Ammon's horn (tissue), 1 donor: Measurements from ENCODE around the gene COX7A2.
A peak's percentile ranks its signal among the peaks of the same experiment; 100 is the strongest.

Source experiments
- DNase-seq: peaks from one replicate; pipeline ENCODE4 v3.0.0-alpha.2; 2016; ENCODE audit warnings: low spot score

The COX7A2 gene

DNA sequence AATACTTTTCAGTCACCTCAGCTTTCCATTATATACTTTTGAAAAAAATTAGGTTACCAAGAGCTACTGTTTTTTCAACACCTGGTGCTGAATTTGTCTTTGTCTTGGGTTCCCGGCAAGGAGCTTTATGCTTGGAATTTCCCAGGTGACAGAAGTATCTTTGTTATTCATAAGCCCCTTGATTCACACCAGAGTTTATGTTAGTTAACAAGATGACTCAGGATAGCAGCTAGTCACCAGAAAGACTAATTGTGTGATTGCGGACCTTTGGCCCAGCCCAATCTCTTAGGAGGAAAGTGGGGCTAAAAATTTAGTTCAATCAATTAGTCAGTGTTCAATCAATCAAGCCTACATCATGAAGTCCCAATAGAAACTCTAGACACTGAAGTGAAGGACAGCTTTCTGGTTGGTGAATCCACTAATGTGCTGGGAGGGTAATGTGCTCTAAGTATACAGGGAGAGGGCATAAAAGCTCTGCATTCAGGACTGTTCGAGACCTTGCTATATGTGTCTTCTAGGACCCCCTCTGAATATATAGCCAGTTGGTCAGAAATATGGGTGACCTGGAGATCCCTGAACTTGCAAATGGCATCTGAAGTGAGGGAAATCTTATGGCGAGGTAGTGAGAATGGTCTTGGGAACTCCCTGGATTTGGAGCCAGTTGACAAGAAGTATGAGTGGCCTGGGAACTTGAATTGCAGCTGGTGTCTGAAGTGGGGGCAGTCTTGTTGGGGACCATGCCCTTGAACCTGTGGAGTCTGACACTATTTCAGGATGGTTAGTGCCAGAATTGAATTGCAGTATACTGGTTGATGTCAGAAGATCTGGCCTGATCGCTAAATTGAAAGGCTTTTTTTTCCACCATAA, 24.8 kb upstream of the COX7A2 start:
- no peak for DNase-seq

DNA sequence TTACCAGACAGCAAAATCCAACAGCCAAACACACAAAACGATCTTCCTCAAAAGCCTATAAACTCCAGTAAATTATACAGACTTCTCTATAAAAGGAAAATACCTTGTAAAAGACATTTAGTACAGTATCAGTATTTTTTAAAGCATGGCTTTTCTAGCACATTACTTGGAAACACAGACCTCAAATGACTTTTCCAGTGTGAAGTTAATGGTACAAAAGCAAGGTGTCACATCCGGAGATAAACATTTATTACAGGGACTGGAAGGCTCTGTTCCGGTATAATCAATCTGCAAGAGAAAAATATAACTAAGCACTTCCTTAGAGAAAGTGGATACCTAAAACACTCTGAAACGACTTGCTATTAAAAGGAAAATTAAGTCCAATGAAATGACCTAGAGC, 23.9 kb upstream of the COX7A2 start:
- no peak for DNase-seq

DNA sequence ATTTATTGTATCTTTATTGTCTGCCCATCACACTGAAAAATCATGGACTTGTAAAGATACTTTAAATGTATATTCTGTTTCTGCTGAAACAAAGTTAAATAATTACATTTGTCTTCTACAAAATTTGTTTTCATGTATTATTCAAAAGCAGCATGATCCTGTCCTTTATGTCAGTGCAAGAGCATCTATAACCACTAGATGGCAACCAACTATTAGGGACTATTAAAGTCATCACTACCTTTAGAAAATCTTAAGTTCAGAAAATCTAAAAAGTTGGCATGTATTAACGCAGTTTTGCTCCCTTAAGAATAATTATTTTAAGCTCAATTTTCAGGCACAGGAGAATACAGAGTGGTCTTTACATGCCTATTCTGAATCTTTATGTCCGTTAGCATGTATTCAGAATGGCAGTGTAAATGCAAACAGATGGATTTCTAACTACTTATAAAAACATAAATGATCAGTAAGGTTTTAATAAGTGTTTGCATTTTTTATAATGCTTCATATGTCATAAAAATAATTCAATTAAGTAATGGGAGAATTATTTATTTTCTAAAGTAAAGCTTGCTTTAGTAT, 23.2 kb upstream of the COX7A2 start:
- DNase-seq = peak; percentile 56

DNA sequence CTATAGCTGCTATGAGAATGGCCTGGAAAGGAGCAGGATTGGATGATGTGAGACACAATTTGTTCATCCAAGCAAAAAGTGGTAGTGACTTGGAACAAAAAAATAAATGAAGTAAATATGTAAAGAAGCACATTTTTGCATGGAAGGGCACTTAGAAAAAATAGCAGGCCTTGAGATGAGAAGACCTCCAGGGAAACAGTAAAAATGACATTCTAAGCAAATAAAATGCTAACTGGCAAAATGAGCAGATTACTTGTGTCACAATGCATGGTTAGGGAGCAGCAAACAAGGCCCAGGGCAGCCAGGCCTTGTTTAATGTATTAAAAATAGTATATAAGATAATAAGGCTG, 19.8 kb upstream of the COX7A2 start:
- no peak for DNase-seq

DNA sequence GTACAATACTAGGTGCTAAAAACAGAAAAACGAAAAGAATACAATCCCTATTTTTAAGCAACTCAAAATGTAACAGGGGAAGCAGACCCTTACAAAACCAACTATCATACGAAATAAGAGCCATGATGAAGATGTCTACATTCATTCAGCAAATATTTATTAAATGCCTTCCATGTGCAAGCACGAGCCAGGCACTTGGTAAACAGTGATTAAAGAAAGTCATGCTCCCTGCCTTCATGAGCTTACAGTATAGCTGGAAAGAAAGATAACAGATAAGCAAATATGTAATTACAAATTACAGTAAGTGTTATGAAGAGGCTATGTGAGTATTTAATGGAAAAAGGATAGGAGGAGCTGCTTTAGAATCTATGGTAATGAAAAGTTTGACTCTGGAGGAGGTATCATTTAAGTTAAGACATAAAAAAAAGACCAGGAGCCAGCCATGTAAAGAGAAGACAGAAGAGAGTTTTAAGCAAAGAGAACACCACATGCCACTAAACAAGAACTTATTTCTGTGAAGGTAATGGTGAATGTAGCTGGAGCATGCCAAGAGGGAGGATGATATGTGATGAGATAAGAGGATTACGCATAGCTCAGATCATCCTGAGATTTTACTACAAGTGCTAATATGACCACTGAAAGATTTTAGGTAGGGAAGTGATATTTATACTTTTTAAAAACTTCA, 19.3 kb upstream of the COX7A2 start:
- no peak for DNase-seq

DNA sequence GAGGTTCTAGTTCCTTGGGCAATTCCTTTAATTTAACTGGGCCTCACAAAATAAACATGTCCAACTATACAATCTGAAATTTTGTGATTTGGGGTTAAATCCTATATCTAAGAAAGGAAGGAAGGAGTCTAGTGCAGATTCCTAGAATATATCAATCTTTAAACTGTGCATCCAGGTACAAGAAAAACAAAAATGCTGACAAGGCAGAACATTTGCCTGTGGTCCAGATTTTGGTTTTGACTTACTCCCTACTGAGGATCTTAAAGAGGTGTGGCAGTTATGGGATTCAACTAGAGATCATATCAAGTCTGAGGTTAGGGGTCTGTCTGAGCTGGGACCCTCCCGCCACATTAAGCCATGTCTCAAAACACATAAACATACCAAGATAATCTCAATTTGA, 17.7 kb upstream of the COX7A2 start:
- DNase-seq = no peak

DNA sequence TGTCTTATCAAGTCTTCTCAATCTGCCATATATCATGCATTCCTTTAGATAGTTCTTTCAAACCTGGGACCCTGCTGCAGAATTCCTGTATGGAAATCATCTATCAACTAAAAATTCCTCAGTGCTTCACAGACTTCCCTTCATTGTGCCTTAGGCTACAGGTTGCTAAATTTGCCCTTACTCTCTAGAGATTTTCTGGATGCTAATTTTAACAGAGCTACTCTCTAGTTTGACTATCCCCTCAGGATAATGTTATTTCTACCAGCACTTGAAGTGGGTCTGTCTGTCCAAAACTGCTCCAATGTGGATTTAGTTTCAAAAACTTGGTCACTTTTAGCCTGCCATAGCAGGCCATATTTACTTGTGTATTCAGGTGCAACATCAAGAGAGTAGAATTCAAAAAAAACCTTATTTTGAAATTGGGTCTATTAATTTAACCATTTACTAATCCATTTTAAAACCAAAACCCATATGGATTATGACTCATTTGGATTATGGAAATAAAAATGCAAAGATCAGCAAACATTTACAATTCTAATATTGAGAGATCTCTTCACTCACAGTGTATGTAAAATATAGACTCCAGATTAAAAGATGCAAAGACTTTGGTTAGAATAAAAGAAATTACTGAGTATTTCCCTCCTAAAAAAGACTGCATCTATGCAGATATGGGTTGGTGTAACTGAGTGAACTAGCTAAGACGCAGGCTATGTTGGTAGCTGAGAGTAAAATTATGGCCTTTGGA, 13.9 kb upstream of the COX7A2 start:
- DNase-seq = no peak

DNA sequence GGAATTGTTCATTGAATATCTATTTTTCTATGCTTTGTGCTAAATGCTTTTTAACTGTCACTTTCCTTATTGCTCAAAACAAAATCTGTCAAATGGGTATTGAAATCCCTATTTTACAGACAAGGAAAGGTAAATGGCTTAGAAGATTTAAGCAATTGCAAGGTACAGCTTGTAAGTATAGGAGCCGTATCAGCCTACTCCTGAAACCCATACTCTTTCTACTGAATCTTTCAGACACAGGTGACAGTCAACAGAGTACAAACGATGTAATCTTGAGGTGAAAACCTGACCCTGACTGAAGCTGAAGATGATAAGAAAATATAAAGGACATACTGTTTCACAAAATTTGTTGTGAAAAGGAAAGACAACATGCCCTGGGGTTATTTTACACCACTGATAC, 7.0 kb upstream of the COX7A2 start:
- DNase-seq = no peak

DNA sequence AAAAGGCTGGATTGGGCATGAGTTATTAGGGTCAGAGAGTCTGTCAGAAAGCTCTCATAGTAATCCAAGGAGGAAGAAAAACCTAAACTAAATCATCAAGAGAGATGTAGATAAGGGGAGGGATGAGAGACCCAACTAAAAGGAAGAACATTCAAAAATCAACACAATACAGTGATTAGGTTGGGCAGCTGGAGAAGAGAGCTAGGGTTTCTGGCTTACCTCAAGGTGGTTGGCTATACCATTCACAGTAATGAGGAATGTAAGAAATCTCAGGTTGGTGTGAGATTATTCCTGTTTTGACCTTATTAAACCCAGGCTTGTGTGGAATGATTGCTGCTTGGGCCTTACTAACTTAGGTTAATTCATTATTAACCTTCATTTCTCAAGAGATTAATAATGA, 6.2 kb upstream of the COX7A2 start:
- DNase-seq = no peak

DNA sequence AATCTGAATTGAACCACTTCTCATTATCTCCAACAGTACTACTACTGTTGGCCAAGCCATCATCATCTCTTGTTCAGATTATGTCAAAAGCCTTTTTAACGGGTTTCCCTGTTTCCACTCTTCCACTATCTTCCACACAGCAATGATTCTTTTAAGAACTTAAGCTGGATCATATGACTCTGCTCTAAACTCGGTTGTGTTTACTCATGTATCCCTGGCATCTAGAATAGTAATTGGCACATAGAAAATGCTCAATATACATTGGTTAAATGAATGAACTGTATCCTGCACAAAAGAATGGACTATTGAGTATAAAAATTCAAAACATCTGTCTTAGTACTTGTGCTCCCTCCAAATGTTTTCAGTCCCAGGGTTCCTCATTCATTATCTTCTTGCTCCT, 2.8 kb upstream of the COX7A2 start:
- DNase-seq = no peak

DNA sequence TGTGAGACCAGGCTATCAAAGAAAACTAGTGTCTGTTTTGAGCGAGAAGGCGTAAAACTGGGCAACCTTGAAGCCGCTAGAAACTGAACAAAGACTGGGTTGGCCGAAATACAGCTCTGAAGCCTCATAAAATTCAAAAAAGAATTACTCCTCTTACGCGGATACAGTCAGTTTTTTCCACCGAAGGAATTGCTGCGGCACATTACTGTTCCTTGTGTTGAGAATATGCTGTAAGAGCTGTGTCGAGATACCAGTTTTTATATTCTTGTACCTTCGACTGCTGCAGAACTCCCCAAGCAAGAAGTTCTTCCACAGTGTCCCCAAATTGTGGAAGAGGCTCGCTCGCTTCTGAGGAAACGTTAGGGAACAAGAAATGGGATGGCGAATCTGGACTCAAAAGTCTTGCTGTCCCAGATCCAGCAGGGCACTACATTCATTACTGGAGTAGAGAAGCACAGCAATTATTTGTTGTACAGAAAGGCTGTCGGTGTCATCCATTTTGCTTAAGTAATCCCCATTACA, 523 bp upstream of the COX7A2 start:
- DNase-seq = peak; percentile 24

DNA sequence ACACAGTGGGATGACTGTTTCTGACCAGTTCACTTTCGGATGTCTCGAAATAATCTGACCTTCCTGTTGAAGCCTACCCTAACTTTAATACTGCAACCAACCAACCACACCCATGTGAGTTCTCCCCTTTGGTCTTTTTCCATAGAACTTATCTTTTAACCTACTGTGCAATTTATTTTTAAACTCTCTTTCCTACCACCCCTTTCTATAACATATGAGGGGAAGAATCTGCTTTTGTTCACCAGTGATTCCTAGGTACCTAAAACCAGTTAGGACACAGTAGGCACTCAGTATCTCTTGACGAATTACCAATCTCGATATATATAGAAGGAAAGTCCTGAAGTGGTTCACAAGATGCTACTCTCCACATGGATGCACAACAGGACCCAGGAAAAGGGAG, 7.0 kb downstream of the COX7A2 start:
- no peak for DNase-seq

DNA sequence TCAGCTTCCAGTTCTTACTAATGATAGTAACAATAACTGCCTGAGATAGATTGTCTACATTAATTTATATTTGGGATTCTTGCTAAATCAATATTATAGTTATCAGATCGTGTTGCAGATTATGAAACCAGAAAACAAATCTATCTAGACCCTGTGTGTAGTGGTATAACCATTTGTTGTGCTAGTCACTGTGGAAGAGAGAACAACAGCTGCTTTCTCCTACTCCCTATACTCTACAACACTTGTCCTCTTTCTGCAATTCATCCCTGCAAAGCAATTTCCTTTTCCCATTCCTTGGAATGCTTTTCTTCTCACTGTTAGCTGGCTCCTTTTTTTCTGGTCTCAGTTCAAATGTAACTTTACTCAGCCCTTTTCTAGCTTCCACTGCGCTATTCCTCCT, 8.3 kb downstream of the COX7A2 start:
- no peak for DNase-seq

DNA sequence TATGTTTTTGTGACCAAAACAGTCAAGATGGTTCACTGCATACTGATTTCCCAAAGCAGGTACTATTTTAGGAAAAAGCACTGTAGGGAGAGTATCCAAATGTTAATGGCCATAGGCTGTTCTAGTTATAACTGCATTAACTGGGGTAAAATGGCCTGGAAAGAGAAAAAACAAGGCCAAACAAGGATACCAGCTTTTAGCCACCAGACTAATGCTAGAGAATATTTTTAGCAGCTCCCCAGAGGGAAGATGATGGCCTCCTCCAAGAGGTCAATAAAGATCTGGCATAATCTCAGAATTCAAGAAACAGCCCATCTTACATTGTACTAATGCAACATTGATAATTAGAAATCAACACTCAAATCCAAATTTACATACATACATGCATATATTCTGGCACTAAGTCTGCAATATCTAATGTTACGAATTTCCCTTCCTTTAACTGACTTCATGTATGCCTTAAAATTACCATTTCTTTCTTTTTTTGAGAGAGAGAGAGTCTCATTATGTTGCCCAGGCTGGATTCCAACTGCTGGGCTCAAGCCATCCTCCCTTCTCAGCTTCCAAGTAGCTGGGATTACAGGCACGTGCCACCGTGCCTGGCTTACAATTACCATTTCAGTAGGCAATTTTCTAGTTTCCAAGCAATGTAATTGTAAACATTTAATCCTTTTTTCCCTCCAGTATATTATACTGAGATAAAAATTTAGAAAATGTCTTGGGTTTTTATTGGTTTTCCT, 9.3 kb downstream of the COX7A2 start:
- peak; percentile 57 for DNase-seq

DNA sequence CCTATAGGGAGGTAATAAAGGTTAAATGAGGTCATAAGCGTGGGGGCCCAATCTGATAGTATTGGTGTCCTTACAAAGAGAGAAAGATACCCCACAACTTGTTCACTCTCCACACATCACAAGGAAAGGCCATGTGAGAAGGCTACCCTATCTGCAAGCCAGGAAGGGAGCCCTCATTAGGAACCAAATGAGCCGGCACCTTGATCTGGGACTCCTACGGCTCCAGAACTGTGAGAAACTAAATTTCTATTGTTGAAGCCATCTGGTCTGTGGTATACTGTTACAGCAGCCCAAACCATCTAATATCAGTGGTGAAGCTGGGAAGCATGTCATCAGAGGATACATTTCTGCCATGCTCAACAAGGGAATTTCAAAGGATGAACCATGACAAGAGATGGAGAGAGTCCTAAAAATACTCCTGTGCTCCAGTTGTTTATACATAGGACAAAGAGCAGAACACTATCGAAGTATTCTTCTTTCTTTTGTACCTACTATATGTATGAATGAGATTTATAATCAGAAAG, 10.4 kb downstream of the COX7A2 start:
- no peak for DNase-seq

DNA sequence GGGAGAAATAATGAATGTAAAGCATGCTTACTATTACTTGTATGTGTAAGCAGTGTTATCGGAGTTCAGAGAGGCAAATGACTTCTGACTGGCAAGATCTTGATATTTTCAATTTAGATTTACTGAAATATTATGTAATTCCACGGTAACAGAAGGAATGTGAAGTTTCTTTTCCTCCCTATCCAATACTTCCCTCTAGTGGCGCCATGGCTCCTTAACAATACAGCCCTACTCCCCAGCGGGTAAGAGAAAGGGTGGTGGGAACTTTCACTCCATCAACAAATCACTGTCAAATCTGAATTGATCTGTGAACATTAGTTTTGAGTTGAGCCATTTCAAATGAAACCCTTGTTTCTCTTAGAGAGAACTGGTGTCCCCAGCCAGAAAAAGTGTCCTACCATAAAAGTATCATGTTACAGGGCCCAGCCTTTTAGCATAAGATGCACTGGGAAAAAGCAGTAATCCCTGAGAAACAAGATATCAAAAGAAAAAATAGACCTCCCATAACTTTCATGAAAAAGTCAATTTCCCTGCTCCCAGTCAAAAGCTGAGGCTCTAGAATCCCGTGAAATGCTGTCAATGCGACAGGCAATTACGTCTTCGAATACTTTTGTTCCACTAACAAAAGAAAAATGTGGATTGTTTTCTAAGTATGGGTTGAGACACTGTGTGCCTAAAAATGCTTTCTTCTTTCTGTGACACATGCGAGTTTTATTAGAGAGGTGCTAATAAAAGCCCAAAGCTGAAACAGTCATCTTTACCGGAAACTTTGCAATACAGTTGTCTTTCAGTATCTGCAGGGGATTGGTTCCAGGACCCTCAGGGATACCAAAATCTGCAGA, 12.9 kb downstream of the COX7A2 start:
- DNase-seq = peak; percentile 71

DNA sequence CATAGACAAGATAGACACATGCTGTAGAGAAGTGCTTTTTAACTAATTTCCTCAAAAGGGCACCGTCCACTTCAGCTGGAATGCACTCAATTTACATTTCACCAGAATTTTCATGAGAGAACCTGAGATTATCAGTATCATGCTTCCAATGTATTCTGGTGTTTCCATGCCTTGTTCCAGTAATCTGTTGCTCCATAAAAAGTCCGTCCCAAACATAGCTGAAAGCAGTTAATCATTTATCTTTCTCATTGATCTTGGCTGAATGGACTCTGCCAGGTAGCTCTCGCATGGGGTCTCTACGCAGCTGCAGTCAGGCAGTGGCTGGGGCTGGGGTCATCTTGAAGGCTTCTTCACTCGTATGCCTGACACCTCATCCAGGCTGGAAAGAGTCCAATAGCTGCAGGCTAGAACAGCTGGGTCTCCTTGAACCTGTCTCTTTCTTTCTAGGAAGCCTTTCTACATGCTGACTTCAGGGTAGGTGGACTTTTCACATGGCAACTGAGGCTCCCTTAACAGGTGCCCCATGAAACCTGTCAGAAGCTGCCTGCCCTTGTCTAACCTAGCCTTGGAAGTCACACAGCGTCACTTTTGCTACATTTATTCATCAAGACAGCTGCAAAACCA, 19.2 kb downstream of the COX7A2 start:
- no peak for DNase-seq

DNA sequence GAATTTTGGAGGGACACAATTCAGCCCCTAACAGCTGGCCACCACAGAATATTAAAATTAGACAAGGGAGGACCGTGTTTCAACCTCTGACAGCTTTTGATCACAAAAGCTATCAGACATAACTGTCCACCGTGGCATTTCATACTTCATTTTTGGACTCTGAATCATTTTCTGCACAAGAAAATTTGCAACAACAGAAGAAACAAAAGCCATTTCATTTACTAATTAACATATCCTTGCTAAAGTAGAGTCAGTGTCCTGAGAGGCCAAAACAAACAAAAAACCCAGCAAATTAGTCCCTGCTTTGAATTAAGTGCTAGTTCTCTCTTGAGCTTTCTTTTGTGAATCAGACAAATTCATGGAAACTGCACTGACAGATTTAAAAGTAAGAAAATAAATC, 20.2 kb downstream of the COX7A2 start:
- no peak for DNase-seq

DNA sequence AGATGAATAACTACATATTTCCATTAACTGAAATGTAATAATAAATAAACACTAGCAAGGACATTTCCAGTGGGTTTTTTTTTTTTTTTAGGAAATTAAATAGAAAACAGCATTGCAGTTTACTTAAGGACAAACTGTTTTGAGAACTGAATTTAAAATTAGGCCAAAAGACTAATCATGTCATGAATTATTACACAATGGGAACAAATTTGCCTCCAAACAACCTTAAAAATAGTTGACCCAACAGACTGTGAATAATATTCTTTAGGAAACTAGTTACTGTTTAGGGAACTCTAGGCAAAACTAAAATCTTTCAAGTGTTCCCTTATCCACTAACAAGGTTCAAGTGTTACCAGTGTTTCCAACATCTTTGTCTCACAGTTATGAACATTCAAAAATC, 21.3 kb downstream of the COX7A2 start:
- no peak for DNase-seq

DNA sequence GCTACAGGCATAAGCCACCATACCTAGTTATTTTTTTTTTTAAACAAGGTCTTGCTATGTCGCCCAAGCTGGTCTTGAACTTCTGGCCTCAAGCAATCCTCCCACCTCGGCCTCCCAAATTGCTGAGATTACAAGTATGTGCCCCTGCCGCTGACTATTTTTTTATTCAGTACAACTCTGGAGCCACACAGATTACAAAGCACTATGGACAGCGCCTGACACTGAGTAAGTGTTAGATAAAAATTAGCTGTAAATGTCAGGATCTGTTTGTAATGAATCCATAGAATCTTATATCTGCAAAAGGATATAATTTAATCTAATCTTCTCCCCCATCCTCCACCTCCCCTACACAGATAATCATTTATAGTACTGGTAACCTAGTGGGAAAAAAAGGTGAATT, 22.5 kb downstream of the COX7A2 start:
- DNase-seq = no peak
